Fibroblast of lung (primary cell): ENCODE results near the gene IQSEC2. TPM values are rescaled to one million over a fixed set of nuclear protein-coding genes. Genes with fewer than 3 reads are reported as not detected.
A peak's percentile ranks its signal among the peaks of the same experiment; 100 is the strongest.

ENCODE experiments used
- DNase-seq, 2 donors: peaks; one replicate each; pipeline versions ENCODE4 v3.0.0 to v3.0.0-alpha.2; 2010; ENCODE audit warnings: low read depth in 2 of 2
- H2AFZ ChIP-seq: 2 replicates; pipeline ENCODE4 v1.5.1; 2012; ENCODE audit warnings: low read length, control low read depth, inconsistent platforms
- H3K27ac ChIP-seq: 2 replicates; pipeline ENCODE4 v1.5.1; 2011; ENCODE audit warnings: low read length, control low read depth; ENCODE audit not compliant: insufficient read depth
- H3K27me3 ChIP-seq: 2 replicates; pipeline ENCODE4 v1.5.1; 2011; ENCODE audit warnings: mild to moderate bottlenecking, low read length; ENCODE audit not compliant: control insufficient read depth, insufficient read depth
- H3K36me3 ChIP-seq: 2 replicates; pipeline ENCODE4 v1.5.1; 2011; ENCODE audit warnings: low read length; ENCODE audit not compliant: control insufficient read depth, insufficient read depth
- H3K4me1 ChIP-seq: 2 replicates; pipeline ENCODE4 v1.5.1; 2011; ENCODE audit warnings: low read length; ENCODE audit not compliant: control insufficient read depth, insufficient read depth; ENCODE audit errors: extremely low read depth
- H3K4me2 ChIP-seq: 2 replicates; pipeline ENCODE4 v1.5.1; 2011; ENCODE audit warnings: low read length, control low read depth; ENCODE audit not compliant: insufficient read depth; ENCODE audit errors: extremely low read depth
- H3K4me3 ChIP-seq, 4 experiments: fragments of 200-600 bp in 1 of 4; sonication (generic) in 1 of 4; replicated peaks in 1 of 4; 2 replicates each; pipeline ENCODE4 v1.5.1; 2011 to 2016; ENCODE audit warnings: low read length in 4 of 4, low read depth in 3 of 4, mild to moderate bottlenecking in 3 of 4, control low read depth in 2 of 4, inconsistent platforms in 1 of 4, mixed read lengths in 1 of 4; ENCODE audit not compliant: insufficient read depth in 1 of 4; ENCODE audit errors: control extremely low read depth in 1 of 4
- H3K79me2 ChIP-seq: 2 replicates; pipeline ENCODE4 v1.5.1; 2012; ENCODE audit warnings: mild to moderate bottlenecking, low read length, inconsistent platforms; ENCODE audit not compliant: control insufficient read depth, insufficient read depth
- H3K9ac ChIP-seq: 2 replicates; pipeline ENCODE4 v1.5.1; 2011; ENCODE audit warnings: mild to moderate bottlenecking, low read length, control low read depth; ENCODE audit not compliant: insufficient read depth
- H3K9me3 ChIP-seq: 2 replicates; pipeline ENCODE4 v1.5.1; 2012; ENCODE audit warnings: low read depth, low read length; ENCODE audit not compliant: control insufficient read depth, insufficient read depth
- H4K20me1 ChIP-seq: 2 replicates; pipeline ENCODE4 v1.5.1; 2011; ENCODE audit warnings: low read length; ENCODE audit not compliant: control insufficient read depth, insufficient read depth; ENCODE audit errors: extremely low read depth
- CTCF ChIP-seq, 2 donors: IDR thresholded peaks in 1 of 2; conservative IDR thresholded peaks in 1 of 2; 1 replicate in 1 of 2; 2 replicates in 1 of 2; pipeline ENCODE4 v1.5.1; 2011 to 2012; ENCODE audit warnings: low read length in 2 of 2, control low read depth in 1 of 2, inconsistent platforms in 1 of 2, low read depth in 1 of 2, mild to moderate bottlenecking in 1 of 2
- EZH2 ChIP-seq: IDR thresholded peaks from 2 replicates; pipeline ENCODE4 v1.5.1; 2012; ENCODE audit warnings: low read length, control low read depth, mild to moderate bottlenecking; ENCODE audit errors: missing control alignments
- polyA plus RNA-seq, 2 donors: library from polyadenylated mRNA; depleted of rRNA in 1 of 2; stranded (reverse) in 1 of 2; unstranded in 1 of 2; fragments of >200 nt; gene quantifications; 2 replicates each; pipeline ENCODE4 v1.2.1, GENCODE V29; 2011 to 2012; ENCODE audit warnings: missing spikeins in 1 of 2
- total RNA-seq: library from RNA; depleted of rRNA; stranded (reverse); fragments of >200 nt; gene quantifications from 2 replicates; pipeline ENCODE4 v1.2.1, GENCODE V29; 2014

IQSEC2 gene
- total and polyA plus RNA-seq, 2 donors (not counting 1 experiment from before 2014, with no cell fraction given) = 7.4 to 9.9 TPM

DNA sequence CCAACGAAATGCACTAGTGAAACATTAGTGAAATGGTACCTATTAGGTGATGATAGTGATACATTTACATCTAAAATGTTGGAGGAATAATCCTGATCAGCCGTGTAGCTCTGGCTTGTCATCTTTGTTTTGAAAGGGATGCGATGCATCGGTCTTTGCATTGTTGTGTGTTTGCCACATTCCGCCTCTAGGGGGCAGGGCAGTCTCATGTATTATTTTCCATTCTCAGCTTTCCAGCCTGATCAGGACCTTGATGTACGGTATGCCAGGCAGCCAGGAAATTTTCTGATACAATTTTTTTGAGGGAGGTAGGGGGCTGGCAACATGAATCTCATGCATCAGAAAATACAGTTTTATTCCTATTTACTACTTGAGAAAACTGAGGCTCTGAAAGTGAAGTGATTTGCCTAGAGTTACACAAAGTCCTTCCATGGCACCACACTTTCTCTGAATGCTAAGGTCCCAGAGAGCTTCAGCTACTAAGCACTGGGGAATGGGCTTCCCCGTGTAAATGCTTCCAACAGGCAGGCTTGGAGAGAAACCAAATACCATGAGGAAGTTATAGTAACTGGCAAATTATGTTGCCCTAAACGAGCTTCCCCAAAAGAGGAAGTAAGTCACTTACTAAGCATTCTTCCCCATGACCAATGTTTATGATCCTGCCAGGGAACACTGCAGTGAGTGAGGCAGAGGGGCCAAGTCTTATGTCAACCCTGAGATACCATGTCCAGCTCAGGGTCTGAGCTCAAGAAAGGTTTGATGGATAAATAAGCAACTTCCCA is 31.8 kb upstream of the IQSEC2 start:
- H3K79me2 ChIP-seq = no peaks in the 10 kb centered on the region
- H3K27me3 ChIP-seq = peaks cover 2% of the 10 kb centered on the region
- H3K36me3 ChIP-seq = no peaks in the 10 kb centered on the region
- H3K4me3 ChIP-seq = no peak overlapping the region
- H2AFZ ChIP-seq = no peak overlapping the region
- H3K4me2 ChIP-seq = peak overlapping the region; percentile 45
- peaks cover 4% of the 10 kb centered on the region for H3K4me1 ChIP-seq
- DNase-seq = peak; percentile 52 to 62
- no peak overlapping the region for H3K9ac ChIP-seq
- no peaks in the 10 kb centered on the region for H3K9me3 ChIP-seq
- peaks cover 1% of the 10 kb centered on the region for H4K20me1 ChIP-seq
- TF ChIP-seq EZH2 = no peak
- peak; percentile 41 to 64 for TF ChIP-seq CTCF (conservative IDR thresholded peaks at IDR 0.05 in 1 of 2, IDR thresholded peaks at IDR 0.05 in 1 of 2; ENCODE audit: low read depth in 1 of 2, low read length in 2 of 2)
- H3K27ac ChIP-seq = no peak overlapping the region

DNA sequence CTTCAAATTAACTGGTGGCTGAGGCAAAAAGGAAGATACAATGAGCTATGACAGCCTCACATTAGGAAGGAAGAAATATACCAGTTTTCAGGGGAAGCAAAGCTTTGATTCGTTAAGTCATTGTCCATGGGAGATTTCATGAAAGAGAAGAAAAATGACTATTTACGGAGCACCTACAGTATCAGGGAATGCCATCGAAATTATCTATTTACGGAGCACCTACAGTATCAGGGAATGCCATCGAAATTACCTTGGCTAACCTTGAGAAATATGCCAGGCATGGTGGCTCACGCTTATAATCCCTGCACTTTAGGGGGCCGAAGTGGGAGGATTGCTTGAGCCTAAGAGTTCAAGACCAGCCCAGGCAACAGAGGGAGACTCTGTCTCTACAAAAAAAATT is 28.5 kb upstream of the IQSEC2 start:
- Histone ChIP-seq H3K4me3 (no peak overlapping the region), H3K27me3 (no peaks in the 10 kb centered on the region), H3K27ac (no peak overlapping the region), H3K79me2 (no peaks in the 10 kb centered on the region), H4K20me1 (no peaks in the 10 kb centered on the region), H3K4me2 (no peak overlapping the region), H2AFZ (no peak overlapping the region), H3K9ac (no peak overlapping the region), H3K4me1 (peaks cover 6% of the 10 kb centered on the region), H3K36me3 (no peaks in the 10 kb centered on the region), H3K9me3 (no peaks in the 10 kb centered on the region)
- no peak for TF ChIP-seq CTCF (conservative IDR thresholded peaks at IDR 0.05 in 1 of 2, IDR thresholded peaks at IDR 0.05 in 1 of 2; ENCODE audit: low read depth in 1 of 2, low read length in 2 of 2)
- TF ChIP-seq EZH2 = no peak
- no peak for DNase-seq

GRCh38 chrX:53308836-53309235 is 27.5 kb upstream of the IQSEC2 start:
- Histone ChIP-seq H3K4me2 (no peak overlapping the region), H3K4me3 (no peak overlapping the region), H3K4me1 (peaks cover 6% of the 10 kb centered on the region), H3K9me3 (no peaks in the 10 kb centered on the region), H3K9ac (no peak overlapping the region), H3K27ac (no peak overlapping the region), H2AFZ (no peak overlapping the region), H4K20me1 (no peaks in the 10 kb centered on the region), H3K79me2 (no peaks in the 10 kb centered on the region), H3K27me3 (no peaks in the 10 kb centered on the region), H3K36me3 (no peaks in the 10 kb centered on the region)
- DNase-seq = no peak
- TF ChIP-seq CTCF (conservative IDR thresholded peaks at IDR 0.05 in 1 of 2, IDR thresholded peaks at IDR 0.05 in 1 of 2; ENCODE audit: low read depth in 1 of 2, low read length in 2 of 2) = no peak
- TF ChIP-seq EZH2 = no peak
